Karpas-422 (cell line): ENCODE data around the gene PDE4C. TPM values are rescaled to one million over a fixed set of nuclear protein-coding genes. Genes with fewer than 3 reads are reported as not detected.

Experiments
- DNase-seq: peaks from one replicate; pipeline ENCODE4 v3.0.0-alpha.2; 2015
- H2AFZ ChIP-seq: fragments of 200-600 bp; sonication (generic); 2 replicates; pipeline ENCODE4 v1.6.1; 2014; ENCODE audit warnings: antibody characterized with exemption, low read length, mixed read lengths
- H3K27ac ChIP-seq: fragments of 200-600 bp; sonication (generic); 2 replicates; pipeline ENCODE4 v1.5.1; 2014; ENCODE audit warnings: mild to moderate bottlenecking, low read length, moderate library complexity
- H3K27me3 ChIP-seq: fragments of 200-600 bp; sonication (generic); 2 replicates; pipeline ENCODE4 v1.6.1; 2014; ENCODE audit warnings: low read length, mixed read lengths
- H3K36me3 ChIP-seq: fragments of 200-600 bp; sonication (generic); 2 replicates; pipeline ENCODE4 v1.6.1; 2014; ENCODE audit warnings: low read length, mixed read lengths; ENCODE audit not compliant: insufficient read depth
- H3K4me1 ChIP-seq: fragments of 200-600 bp; sonication (generic); 2 replicates; pipeline ENCODE4 v1.6.1; 2014; ENCODE audit warnings: mild to moderate bottlenecking, low read length, mixed read lengths
- H3K4me2 ChIP-seq: fragments of 200-600 bp; sonication (generic); 2 replicates; pipeline ENCODE4 v1.6.1; 2014; ENCODE audit warnings: low read length, low read depth, mild to moderate bottlenecking; ENCODE audit not compliant: poor library complexity, severe bottlenecking
- H3K4me3 ChIP-seq: fragments of 200-600 bp; sonication (generic); 2 replicates; pipeline ENCODE4 v1.5.1; 2014; ENCODE audit warnings: mild to moderate bottlenecking, antibody characterized with exemption, low read length, mixed read lengths
- H3K79me2 ChIP-seq: fragments of 200-600 bp; sonication (generic); 2 replicates; pipeline ENCODE4 v1.6.1; 2014; ENCODE audit warnings: mild to moderate bottlenecking, low read length, mixed read lengths
- H3K9ac ChIP-seq: fragments of 200-600 bp; sonication (generic); 2 replicates; pipeline ENCODE4 v1.6.0; 2014; ENCODE audit warnings: low read length
- H3K9me2 ChIP-seq: fragments of 200-600 bp; sonication (generic), shearing (Covaris generic); replicated peaks from 2 replicates; pipeline ENCODE4 v1.6.0; 2014; ENCODE audit warnings: mild to moderate bottlenecking, low read length, moderate library complexity; ENCODE audit not compliant: insufficient read depth
- H3K9me3 ChIP-seq: fragments of 300-700, 200-600 bp; sonication (generic); 2 replicates; pipeline ENCODE4 v1.6.1; 2014; ENCODE audit warnings: low read length, mixed read lengths
- H4K20me1 ChIP-seq: fragments of 200-600 bp; sonication (generic); 2 replicates; pipeline ENCODE4 v1.6.1; 2014; ENCODE audit warnings: mild to moderate bottlenecking, antibody characterized with exemption, low read length, low read depth; ENCODE audit not compliant: insufficient read depth
- total RNA-seq: library from RNA; depleted of rRNA; stranded (reverse); fragments of >200 nt; shearing (Covaris generic); gene quantifications from 2 replicates; pipeline ENCODE4 v1.2.3, GENCODE V29; 2014; ENCODE audit warnings: low replicate concordance

PDE4C gene
- total RNA-seq, 1 experiment from 2014 or later, result not detected

DNA sequence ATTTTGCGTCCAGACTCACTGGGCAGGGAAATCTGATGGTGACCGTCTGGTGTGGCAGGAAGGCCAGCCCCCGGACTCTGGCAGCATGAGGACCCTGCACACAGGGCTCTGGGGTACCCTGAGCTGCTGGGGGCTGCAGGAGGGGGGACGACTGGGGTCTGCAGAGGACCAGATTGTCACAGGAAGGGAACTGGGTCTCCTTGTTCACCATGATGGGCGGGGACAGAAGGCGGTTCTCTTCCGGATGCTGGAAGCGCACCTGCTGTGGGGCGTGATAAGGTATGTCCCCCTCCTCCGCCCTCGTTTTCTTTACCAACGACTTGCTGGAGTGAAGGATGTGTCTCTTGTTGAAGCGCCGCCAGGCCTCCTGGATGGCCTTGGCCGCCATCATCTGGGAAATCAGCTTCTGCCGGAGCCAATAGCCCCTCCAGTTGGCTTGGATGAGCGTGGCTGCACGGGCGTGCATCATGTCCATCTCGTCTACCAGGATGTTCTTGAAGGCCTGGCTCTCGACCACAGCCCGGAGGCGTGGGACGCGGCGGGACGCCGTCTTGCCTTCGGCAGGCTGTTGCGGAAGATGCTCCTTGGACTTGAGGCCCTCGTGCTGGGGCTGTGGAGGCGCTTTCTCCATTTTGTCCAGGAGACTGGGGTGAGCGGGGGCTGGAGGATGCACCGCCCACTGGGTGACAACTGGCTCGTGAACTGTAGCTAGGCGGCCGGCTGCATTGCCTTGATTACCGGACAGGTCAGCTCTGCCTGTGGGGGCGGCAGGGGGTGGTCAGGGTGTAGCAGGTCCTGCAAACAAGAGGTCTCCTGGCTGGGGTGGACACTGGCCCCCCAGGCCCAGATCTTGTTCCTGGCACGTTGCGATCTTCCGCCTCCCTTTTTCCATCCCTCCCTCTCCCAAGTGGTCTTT lies 40.8 kb upstream of the PDE4C start:
- no peaks in the 10 kb centered on the region for H3K4me1 ChIP-seq
- no peak overlapping the region for H3K9ac ChIP-seq
- H3K27ac ChIP-seq, result no peak overlapping the region
- peaks cover 6% of the 10 kb centered on the region; the same call in 1 of the 2 replicates for H4K20me1 ChIP-seq
- no peak overlapping the region for H3K4me2 ChIP-seq
- no peaks in the 10 kb centered on the region for H3K36me3 ChIP-seq
- DNase-seq, result no peak
- H3K79me2 ChIP-seq, result no peaks in the 10 kb centered on the region
- H3K9me2 ChIP-seq, result no peaks in the 10 kb centered on the region
- no peak overlapping the region for H3K4me3 ChIP-seq
- H3K27me3 ChIP-seq, result no peaks in the 10 kb centered on the region
- H2AFZ ChIP-seq, result no peak overlapping the region
- no peaks in the 10 kb centered on the region for H3K9me3 ChIP-seq

DNA sequence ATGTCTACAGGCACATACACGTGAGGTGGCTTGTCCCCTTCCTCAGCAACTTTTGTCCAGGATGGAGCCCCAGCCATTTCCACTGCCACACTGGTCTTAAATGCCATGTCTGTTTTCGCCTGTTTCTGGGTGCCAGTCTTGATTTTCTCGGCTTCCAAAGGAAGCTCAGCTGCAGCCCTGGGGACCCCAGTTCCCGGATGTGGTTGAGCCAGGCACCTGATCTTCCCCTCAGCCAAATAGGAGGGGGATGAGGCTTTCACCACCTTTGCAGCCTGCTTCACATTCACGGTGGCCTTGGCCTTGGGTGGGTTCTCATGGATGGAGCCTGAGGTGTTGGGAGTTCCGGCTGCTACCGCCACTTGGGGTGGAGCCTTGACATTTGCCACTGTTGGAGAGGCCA lies 39.3 kb upstream of the PDE4C start:
- Histone ChIP-seq H3K4me2 (no peak overlapping the region), H3K36me3 (no peaks in the 10 kb centered on the region), H3K9me2 (no peaks in the 10 kb centered on the region), H3K9ac (no peak overlapping the region), H3K9me3 (no peaks in the 10 kb centered on the region), H3K4me3 (no peak overlapping the region), H2AFZ (no peak overlapping the region), H3K27me3 (no peaks in the 10 kb centered on the region), H3K27ac (no peak overlapping the region), H3K4me1 (no peaks in the 10 kb centered on the region), H4K20me1 (peaks cover 9% of the 10 kb centered on the region; the same call in 1 of the 2 replicates), H3K79me2 (no peaks in the 10 kb centered on the region)
- DNase-seq, result no peak

DNA sequence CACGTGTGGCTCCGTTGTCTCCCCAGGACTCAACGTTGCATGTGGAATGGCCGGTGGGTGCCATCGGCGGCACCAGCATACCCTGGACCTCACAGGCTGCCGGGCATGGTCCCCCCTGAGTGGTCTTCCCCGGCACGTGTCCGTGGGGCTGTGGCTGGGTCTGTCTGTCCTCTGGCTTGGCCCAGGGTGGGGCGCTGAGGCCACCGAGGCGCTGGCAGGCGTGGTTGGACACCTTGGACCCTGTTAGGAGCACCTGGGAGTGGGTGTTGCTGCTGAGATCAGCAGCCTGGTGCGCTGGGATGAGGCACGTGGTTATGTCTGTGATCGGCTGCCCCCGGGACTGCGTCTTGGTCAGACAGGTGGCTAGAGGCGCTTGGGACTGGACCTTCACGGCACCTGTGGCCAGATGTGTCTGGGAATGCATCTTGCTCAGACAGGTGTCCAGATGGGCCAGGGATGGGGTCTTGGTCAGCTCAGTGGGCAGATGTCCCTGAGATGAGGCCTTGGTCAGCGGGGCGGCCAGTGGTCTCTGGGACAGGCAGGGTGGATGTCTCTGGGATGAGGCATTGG lies 38.8 kb upstream of the PDE4C start:
- Histone ChIP-seq H2AFZ (no peak overlapping the region), H3K4me2 (no peak overlapping the region), H3K27ac (no peak overlapping the region), H3K27me3 (no peaks in the 10 kb centered on the region), H3K4me3 (no peak overlapping the region), H3K4me1 (no peaks in the 10 kb centered on the region), H4K20me1 (peaks cover 9% of the 10 kb centered on the region; the same call in 1 of the 2 replicates), H3K9me3 (no peaks in the 10 kb centered on the region), H3K9ac (no peak overlapping the region), H3K36me3 (no peaks in the 10 kb centered on the region), H3K9me2 (no peaks in the 10 kb centered on the region), H3K79me2 (no peaks in the 10 kb centered on the region)
- no peak for DNase-seq

DNA sequence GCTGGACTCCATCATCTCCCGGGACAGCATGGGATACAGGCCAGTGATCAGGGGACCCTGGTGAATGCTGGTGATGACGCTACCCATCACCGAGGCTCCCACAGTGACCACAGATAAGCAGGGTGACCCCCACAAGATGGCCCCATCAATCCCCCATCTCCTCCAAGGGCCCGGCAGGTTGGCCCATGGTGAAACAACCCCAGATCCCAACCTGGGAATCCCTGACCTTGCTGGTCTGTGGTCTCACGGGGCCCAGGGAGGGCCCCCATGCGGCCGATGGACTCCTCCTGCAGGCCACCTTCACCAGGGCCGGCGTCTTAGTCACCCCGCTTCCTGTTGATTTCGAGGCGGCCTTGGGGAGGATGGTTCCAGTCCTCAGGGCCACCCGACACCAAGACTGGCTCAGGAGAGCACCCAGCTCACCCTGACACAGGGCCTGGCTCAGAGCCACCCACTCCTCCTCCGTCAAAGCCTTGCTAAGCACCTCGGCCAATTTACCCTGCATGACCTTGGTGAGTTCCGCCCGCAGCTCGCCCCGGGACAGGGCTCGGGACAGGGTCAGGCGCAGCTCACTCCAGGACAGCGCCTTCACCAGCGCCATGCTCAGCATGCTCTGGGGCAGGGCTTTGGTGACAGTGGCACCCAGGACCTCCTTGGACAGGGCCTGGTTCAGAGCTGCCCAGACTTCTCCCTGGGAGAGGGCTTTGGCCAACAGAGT lies 38.1 kb upstream of the PDE4C start:
- Histone ChIP-seq H3K9ac (no peak overlapping the region), H3K9me3 (no peaks in the 10 kb centered on the region), H3K27ac (no peak overlapping the region), H2AFZ (no peak overlapping the region), H3K4me1 (no peaks in the 10 kb centered on the region), H3K4me3 (no peak overlapping the region), H4K20me1 (peaks cover 9% of the 10 kb centered on the region; the same call in 1 of the 2 replicates), H3K9me2 (no peaks in the 10 kb centered on the region), H3K27me3 (no peaks in the 10 kb centered on the region), H3K4me2 (no peak overlapping the region), H3K36me3 (no peaks in the 10 kb centered on the region), H3K79me2 (no peaks in the 10 kb centered on the region)
- no peak for DNase-seq

DNA sequence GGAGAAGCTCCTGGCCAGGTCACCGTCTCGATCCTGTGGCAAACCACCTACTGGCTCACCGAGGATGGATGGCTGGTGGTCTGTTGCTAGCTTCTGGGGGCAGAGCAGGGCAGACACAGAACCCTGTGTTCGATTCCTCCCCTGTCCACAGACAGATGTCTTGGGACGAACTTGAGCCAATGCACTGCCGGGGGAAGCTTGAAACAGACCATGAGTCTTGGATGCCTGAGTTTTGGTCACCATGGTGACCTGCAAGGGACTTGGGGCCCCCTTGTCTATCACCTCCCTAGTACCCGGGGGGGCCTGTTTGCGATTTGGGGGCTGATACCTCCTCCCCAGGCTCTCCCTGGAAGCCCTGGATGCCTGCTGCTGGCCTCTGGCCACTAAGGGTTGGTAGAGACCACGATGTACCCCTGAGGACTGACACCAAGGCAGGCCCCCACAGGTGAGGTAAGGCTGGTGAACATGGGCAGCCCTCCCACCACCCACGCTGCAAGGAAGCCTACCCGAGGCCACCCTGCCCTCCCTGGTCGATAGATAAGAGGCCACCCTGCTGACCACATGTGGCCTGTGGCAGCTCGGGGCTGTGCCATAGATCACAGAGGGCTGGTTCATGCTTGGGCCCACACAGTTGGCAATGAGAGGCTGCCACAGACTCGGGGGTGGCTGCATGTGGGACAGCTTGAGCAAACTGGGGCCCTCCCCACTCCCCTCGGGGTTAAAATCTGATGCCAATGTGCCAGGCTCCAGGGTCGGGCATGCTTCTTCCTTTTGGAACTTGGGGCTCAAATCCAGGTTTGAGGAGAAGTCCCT lies 37.3 kb upstream of the PDE4C start:
- H3K79me2 ChIP-seq, result no peaks in the 10 kb centered on the region
- no peak overlapping the region for H3K27ac ChIP-seq
- no peaks in the 10 kb centered on the region for H3K27me3 ChIP-seq
- DNase-seq, result no peak
- H3K36me3 ChIP-seq, result no peaks in the 10 kb centered on the region
- no peak overlapping the region for H3K4me3 ChIP-seq
- H2AFZ ChIP-seq, result no peak overlapping the region
- no peaks in the 10 kb centered on the region for H3K9me2 ChIP-seq
- no peak overlapping the region for H3K4me2 ChIP-seq
- H3K9me3 ChIP-seq, result no peaks in the 10 kb centered on the region
- H3K9ac ChIP-seq, result no peak overlapping the region
- H3K4me1 ChIP-seq, result no peaks in the 10 kb centered on the region
- H4K20me1 ChIP-seq, result peaks cover 9% of the 10 kb centered on the region; the same call in 1 of the 2 replicates

DNA sequence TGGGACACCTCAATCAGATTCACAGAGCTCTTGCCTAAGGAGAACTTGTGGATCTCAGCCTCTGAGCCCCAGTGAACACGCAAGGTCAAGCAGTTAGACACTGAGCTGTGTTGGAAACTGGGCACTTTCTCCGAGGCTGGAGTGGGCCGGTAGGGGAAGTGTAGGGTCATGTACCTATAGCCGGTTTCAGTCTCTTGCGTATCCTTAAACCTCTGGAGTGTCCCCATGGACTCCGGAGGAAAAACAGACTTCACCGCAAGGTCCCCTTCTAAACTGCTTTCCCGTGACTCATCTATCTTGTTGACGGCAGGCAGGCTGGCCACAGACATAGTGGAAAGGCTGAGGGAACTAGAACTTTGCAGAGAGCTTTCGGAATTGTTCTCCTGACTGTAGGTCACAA lies 36.7 kb upstream of the PDE4C start:
- no peaks in the 10 kb centered on the region for H3K79me2 ChIP-seq
- no peak overlapping the region for H2AFZ ChIP-seq
- no peaks in the 10 kb centered on the region for H3K9me3 ChIP-seq
- no peak overlapping the region for H3K4me2 ChIP-seq
- no peaks in the 10 kb centered on the region for H3K4me1 ChIP-seq
- H4K20me1 ChIP-seq, result peaks cover 9% of the 10 kb centered on the region; the same call in 1 of the 2 replicates
- H3K9ac ChIP-seq, result no peak overlapping the region
- no peaks in the 10 kb centered on the region for H3K9me2 ChIP-seq
- H3K4me3 ChIP-seq, result no peak overlapping the region
- H3K27me3 ChIP-seq, result no peaks in the 10 kb centered on the region
- no peak overlapping the region for H3K27ac ChIP-seq
- no peak for DNase-seq
- H3K36me3 ChIP-seq, result no peaks in the 10 kb centered on the region

DNA sequence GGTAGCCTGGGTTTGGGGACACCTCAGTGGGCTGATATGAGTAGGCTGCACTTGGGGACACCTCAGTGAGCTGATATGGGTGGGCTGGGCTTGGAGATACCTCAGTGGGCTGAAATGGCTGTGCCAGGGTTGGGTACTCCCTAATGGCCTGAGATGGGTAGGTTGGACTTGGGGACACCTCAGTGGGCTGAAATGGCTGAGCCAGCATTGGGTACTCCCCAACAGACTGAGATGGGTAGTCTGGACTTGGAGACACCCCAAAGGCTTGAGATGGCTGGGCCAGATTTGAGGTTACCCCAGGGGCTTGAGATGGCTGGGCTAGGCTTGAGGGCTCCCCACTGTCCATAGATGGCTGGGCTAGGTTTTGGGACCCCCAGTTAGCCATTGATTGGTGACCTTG lies 35.9 kb upstream of the PDE4C start:
- H3K9me3 ChIP-seq, result no peaks in the 10 kb centered on the region
- no peak overlapping the region for H3K27ac ChIP-seq
- no peak for DNase-seq
- H3K79me2 ChIP-seq, result no peaks in the 10 kb centered on the region
- no peaks in the 10 kb centered on the region for H3K4me1 ChIP-seq
- no peaks in the 10 kb centered on the region for H3K27me3 ChIP-seq
- no peak overlapping the region for H3K4me2 ChIP-seq
- no peaks in the 10 kb centered on the region for H3K9me2 ChIP-seq
- H2AFZ ChIP-seq, result no peak overlapping the region
- no peak overlapping the region for H3K9ac ChIP-seq
- no peaks in the 10 kb centered on the region for H3K36me3 ChIP-seq
- H3K4me3 ChIP-seq, result no peak overlapping the region
- peaks cover 9% of the 10 kb centered on the region; the same call in 1 of the 2 replicates for H4K20me1 ChIP-seq
